GM19463 (cell line): ENCODE measurements around the gene UBQLN2.
A peak's percentile ranks its signal among the peaks of the same experiment; 100 is the strongest.
"Not testable (repeated sequence)": the region's sequence is repeated elsewhere in the genome, so short reads cannot be mapped to it uniquely, and the experiment has no call there.

Experiments used
- ATAC-seq: cut with Tn5 transposase; IDR thresholded peaks from one replicate; pipeline ENCODE4 v1.9.1; 2021; ENCODE audit warnings: mild to moderate bottlenecking, moderate library complexity; ENCODE audit not compliant: unreplicated experiment

Gene UBQLN2

DNA sequence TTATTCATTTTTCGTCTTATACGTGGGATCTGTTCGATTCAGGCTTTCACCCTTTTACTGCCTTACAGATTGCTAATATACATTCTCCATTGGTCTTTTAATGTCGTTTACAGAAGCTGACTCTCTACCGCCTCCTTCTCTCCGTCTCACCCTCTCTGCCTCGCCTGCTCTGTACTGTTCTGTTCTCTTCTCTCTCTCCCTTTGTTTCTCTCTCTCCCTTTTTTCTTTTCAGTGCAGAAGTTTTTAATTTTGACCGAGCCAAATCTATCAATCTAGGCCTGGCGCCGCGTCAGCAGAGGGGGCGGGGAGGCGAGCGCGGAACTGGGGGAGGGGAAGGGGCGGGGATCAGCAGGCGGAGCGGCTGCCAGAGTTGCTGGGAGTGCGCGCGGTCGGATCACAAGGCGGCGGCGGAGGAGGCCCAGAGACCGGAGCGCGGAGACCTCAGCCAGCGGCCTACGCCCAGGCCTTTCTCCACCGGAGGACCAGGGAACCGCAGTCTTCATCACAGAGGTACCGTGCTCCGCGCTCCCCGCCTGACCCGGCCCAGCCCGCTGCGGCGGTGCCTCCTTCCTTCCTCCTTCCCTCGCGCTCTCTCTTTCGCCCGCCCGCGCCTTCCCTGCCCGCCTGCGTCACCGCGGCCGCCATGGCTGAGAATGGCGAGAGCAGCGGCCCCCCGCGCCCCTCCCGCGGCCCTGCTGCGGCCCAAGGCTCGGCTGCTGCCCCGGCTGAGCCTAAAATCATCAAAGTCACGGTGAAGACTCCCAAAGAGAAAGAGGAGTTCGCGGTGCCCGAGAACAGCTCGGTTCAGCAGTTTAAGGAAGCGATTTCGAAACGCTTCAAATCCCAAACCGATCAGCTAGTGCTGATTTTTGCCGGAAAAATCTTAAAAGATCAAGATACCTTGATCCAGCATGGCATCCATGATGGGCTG is at the start of gene UBQLN2:
TSS of gene UBQLN2 (plus strand) at position 397 of the 931 bp plus-strand sequence. CDS start at position 644, 247 bp downstream.
- ATAC-seq, result peak; percentile 67

DNA sequence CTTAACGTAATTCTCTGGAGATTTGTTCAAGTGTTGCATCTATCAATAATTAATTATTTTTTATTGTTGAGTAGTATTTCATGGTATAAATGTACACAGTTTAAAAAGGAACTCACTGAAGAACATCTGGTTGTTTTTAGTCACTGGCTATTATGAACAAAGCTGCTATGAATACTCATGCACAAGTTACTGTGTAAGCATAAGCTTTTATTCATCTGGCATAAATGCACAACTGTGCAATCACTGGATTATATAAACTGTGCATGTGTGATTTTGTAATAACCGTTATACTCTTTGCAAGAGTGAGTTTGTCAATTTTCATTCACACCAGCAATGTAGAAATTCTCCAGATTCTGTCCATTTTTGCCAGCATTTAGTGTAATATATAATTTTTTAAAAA is 43.8 kb upstream of the UBQLN2 start:
- no peak for ATAC-seq

DNA sequence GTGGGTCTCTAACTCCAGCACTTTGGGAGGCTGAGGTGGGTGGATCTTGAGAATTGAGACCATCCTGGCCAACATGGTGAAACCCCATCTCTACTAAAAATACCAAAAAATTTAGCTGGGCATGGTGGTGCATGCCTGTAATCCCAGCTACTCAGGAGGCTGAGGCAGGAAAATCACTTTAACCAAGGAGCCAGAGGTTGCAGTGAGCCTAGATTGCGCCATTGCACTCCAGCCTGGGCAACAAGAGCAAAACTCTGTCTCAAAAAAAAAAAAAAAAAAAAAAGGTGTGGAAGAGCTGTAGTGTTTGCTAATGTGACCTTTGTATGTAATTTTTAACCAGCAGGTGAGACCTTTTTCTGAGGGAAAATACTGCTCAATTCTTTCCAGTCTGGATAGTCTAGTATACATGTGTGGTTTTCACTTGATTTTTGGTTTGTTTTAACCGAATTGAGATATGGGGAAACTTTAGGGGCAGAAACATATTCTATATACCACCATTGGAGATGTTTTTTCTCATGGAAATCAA is 33.9 kb upstream of the UBQLN2 start:
- ATAC-seq, result not testable (repeated sequence)

DNA sequence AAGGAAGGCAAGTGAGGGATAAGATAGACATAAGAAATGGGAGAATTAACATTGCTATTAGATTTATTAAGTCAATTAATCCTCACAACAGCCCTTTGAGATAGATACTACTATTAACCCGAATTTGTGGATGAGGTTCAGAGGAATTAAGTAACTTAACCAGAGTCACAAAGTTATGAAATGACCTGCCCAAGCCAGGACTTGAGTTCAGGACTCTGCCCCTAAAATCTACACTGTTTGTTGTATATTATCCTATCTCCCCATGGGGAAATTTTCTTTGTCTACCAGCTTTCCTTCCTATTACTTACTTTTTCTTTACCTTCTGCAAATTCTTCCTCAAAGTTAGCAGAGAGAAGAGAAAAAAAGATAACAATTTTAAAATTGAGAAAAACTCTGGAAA is 33.4 kb upstream of the UBQLN2 start:
- ATAC-seq, result no peak

DNA sequence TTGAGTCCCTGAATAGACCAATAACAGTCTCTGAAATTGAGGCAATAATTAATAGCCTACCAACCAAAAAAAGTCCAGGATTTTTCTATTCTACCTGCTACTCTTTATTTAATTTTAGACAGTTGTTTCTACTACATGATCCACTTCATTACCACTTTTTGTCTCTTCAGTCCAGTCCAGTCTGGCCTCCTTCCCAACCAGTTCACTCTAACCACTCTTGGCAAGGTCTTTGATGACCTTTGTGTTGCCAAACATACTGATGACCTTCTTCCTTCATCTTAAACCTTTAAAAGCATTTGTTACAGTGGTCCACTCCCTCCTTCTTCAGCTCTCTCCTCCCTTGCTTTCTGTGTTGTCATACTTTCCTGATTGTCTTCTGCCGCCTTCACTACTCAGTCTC is 12.8 kb upstream of the UBQLN2 start:
- ATAC-seq, result no peak

DNA sequence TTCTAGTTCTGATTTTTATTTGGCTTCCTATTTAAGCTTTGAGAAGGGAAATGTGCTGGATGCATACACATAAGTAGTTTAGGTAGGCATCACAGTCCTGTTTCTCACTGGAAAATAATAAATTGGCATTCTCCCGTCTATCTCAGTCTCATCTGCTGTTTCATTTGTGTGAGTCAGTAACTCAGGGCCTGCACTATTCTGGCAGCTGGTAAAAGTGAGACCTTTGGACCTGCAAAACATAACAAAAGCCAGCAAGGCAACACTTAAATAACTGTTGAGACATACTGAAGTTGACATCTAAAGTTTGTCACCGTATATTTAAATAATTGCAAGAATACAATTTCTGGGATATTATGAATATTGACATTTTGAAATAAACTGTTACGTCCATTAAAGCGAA is 8.6 kb upstream of the UBQLN2 start:
- no peak for ATAC-seq

DNA sequence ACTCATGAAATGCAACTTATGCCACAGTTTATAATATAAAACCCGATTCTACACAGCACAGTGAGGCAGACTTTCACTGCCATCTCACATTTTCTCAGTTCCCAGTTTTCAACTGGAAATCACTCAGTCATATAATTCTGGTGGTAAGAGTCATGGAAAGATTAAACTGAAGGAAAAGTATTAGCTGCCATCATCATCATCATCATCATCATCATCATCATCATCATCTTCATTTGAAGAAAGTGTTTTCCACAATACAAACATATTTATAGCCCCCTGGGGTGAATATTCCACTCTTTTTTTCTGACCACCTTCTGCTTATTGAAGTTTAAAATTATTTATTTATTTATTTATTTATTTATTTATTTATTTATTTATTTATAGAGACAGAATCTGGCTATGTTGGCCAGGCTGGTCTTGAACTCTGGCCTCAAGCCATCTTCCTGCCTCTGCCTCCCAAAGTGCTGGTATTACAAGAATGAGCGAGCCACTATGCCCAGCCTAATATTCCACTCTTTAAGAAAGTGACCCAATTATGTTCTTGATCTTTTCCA is 6.0 kb upstream of the UBQLN2 start:
- ATAC-seq, result no peak

DNA sequence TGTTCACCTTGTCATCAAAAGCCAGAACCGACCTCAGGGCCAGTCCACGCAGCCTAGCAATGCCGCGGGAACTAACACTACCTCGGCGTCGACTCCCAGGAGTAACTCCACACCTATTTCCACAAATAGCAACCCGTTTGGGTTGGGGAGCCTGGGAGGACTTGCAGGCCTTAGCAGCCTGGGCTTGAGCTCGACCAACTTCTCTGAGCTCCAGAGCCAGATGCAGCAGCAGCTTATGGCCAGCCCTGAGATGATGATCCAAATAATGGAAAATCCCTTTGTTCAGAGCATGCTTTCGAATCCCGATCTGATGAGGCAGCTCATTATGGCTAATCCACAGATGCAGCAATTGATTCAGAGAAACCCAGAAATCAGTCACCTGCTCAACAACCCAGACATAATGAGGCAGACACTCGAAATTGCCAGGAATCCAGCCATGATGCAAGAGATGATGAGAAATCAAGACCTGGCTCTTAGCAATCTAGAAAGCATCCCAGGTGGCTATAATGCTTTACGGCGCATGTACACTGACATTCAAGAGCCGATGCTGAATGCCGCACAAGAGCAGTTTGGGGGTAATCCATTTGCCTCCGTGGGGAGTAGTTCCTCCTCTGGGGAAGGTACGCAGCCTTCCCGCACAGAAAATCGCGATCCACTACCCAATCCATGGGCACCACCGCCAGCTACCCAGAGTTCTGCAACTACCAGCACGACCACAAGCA is 898 bp downstream of the UBQLN2 start:
- peak; percentile 13 for ATAC-seq

DNA sequence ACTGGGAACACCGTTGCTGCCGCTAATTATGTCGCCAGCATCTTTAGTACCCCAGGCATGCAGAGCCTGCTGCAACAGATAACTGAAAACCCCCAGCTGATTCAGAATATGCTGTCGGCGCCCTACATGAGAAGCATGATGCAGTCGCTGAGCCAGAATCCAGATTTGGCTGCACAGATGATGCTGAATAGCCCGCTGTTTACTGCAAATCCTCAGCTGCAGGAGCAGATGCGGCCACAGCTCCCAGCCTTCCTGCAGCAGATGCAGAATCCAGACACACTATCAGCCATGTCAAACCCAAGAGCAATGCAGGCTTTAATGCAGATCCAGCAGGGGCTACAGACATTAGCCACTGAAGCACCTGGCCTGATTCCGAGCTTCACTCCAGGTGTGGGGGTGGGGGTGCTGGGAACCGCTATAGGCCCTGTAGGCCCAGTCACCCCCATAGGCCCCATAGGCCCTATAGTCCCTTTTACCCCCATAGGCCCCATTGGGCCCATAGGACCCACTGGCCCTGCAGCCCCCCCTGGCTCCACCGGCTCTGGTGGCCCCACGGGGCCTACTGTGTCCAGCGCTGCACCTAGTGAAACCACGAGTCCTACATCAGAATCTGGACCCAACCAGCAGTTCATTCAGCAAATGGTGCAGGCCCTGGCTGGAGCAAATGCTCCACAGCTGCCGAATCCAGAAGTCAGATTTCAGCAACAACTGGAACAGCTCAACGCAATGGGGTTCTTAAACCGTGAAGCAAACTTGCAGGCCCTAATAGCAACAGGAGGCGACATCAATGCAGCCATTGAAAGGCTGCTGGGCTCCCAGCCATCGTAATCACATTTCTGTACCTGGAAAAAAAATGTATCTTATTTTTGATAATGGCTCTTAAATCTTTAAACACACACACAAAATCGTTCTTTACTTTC is 1.8 kb downstream of the UBQLN2 start:
- ATAC-seq, result no peak

DNA sequence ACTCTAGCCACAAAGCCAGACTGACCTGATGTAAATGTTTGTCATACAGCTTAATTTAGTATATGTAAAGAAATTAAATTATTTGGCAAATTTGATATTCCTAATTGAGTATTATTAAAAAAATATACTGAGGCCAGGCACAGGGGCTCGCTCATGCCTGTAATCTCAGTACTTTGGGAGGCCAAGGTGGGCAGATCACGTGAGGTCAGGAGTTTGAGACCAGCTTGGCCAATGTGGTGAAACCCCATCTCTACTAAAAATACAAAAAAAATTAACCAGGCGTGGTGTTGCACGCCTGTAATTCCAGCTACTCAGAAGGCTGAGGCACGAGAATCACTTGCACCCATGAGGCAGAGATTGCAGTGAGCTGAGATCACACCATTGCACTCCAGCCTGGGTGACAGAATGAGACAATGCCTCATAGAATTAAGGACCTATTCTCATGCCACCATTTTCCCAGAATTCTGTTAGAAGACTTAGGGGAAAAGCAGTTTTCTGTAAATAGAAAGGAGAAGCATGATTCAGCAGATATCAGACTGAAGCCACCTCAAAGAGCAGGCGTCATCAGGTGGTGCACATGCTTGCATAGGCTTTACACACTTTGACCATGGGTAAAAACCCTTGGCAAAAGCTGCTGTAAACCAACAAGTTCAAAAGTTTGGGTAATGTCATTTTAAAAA is 6.1 kb downstream of the UBQLN2 start:
- no peak for ATAC-seq

DNA sequence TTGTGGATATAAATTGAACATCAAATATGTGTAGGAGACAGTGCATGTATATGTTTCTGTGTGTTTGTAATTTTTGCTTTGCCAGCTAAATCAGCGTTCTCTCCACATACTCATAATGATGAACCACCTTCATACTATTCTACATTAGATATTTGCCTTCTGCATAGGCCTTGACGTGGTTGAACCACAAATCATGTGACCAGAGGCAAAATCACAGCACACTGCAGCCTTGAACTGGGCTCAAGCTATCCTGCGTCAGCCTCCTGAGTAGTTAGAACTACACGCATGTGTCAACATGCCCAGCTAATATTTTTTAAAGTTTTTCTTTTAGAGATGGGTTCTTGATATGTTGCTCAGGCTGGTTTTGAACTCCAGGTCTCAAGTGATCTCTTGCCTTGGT is 9.5 kb downstream of the UBQLN2 start:
- ATAC-seq, result no peak

DNA sequence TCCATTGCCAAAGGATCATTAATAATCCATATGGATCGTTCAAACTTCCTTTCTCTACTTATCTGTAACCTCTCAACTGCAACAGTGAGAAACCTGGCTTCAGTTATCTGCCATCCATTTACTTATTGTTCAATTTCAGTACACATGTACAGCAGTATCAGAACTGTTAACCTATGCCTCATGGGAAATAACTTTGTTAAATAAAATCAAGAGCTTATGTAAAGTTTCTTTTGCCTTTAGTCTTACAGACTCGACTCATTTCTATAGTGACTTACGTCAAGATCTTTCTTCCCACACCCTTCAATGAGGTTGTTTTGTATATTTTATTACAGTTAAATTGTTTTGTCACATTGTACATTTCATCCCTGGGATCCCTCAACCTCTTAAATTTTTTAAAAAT is 11.4 kb downstream of the UBQLN2 start:
- ATAC-seq, result no peak

DNA sequence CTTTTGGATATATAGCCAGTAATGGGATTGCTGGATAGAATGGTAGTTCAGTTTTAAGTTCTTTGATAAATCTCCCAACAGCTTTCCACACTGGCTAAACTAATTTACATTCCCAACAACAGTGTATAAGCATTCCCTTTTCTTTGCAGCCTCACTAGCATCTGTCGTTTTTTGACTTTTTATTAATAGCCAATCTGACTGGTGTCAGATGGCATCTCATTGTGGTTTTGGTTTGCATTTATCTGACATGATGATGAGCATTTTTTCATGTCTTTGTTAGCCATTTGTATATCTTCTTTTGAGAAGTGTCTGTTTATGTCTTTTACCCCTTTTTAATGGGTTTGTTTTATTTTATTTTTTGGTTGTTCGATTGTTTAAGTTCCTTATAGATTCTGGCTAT is 13.3 kb downstream of the UBQLN2 start:
- no peak for ATAC-seq

DNA sequence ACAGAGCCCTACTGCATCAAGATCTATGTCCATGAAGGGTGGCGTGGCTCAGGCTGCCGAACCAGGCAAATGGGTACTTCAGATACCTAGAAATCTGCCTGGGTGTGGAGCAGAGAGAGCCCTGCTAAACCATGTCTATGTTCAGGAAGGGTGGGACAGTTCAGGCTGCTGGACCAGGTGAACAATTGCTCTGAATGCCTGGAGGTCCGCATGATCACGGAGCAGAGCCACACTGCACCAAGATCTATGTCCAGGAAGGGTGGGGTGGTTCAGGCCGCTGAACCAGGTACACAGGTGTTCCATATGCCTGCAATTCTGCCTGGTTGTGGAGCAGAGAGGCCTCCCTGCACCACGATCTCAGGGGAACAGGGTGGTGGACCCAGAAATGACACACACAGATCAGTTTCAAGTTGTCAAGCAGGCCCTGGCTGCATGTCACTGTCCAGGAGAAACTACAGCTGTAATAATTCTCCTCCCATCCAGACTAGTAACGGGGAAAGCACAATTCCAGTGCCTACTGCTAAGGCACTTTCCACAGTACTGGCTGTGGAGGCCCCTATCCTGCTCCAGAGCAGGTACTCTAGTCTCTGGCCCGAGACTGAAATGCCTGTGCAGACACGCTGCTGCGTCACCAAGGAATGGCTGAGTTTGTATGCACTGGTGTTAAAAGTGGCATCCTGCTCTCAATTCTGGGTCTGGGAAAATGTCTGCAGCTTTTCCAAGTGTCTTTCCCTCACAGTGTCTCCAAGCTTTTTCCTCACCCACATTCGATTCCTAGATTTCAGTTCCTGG is 25.2 kb downstream of the UBQLN2 start:
- ATAC-seq, result no peak

DNA sequence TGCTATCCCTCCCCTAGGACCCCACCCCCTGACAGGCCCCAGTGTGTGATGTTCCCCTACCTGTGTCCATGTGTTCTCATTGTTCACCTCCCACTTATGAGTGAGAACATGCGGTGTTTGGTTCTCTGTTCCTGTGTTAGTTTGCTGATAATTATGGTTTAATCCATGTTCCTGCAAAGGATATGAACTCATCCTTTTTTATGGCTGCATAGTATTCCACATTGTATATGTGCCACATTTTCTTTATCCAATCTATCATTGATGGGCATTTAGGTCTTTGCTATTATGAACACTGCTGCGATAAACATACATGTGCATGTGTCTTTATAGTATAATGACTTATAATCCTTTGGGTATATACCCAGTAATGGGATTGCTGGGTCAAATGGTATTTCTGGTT is 28.4 kb downstream of the UBQLN2 start:
- not testable (repeated sequence) for ATAC-seq

DNA sequence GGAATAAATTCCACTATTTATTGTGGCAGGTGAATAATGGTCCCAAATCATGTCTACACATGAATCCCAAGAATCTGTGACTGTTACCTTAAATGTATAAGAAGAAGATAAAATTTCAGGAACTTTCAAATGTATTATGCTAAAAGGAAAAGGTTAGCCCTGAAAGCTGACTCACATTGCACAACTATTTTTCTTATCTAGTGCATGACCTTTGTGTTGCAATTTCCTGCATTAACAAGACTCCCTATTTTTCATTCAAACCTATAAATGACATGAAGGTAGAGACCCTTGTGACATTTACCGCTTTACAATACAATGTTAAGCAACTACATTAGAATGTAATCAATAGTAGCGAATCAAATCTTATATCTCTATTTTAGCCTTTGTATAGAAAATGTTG is 36.7 kb downstream of the UBQLN2 start:
- no peak for ATAC-seq

DNA sequence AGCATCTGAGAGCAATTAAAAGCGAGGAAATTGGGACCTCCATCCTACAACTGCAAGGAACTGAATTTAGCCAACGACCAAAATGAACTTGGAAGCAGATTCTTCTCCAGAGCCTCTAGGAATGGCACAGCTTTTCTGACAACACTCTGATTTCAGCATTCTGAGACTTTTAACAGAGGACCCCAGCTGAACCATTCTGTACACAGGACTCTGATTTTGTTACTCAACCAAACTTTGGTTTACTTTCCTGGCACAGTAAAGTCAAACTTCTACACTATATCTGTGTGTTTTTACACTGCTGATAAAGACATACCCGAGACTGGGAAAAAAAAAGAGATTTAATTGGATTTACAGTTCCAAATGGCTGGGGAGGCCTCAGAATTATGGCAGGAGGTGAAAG is 37.6 kb downstream of the UBQLN2 start:
- no peak for ATAC-seq

DNA sequence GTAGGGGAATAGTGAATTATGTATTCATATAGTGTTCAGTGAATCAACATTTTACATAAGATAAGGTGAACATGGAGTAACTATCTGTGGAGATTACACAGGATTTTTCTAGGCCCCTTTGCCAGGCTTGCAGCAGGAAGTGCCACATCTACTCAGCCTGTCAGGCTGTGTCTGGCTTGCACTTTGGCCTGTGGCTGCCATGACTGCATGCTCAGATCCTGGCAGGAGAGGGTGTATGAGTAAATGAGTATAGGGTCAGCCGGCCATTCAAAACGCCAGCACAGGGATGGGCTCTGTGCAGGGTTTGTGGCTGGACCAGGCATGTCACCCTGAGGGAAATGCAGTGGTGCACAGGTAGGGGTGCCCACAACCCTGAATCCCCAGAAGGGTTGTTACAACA is 51.9 kb downstream of the UBQLN2 start:
- ATAC-seq, result no peak
